Measurements from ENCODE around the gene SEC61G.
A peak's percentile ranks its signal among the peaks of the same experiment; 100 is the strongest.

Gene SEC61G

DNA sequence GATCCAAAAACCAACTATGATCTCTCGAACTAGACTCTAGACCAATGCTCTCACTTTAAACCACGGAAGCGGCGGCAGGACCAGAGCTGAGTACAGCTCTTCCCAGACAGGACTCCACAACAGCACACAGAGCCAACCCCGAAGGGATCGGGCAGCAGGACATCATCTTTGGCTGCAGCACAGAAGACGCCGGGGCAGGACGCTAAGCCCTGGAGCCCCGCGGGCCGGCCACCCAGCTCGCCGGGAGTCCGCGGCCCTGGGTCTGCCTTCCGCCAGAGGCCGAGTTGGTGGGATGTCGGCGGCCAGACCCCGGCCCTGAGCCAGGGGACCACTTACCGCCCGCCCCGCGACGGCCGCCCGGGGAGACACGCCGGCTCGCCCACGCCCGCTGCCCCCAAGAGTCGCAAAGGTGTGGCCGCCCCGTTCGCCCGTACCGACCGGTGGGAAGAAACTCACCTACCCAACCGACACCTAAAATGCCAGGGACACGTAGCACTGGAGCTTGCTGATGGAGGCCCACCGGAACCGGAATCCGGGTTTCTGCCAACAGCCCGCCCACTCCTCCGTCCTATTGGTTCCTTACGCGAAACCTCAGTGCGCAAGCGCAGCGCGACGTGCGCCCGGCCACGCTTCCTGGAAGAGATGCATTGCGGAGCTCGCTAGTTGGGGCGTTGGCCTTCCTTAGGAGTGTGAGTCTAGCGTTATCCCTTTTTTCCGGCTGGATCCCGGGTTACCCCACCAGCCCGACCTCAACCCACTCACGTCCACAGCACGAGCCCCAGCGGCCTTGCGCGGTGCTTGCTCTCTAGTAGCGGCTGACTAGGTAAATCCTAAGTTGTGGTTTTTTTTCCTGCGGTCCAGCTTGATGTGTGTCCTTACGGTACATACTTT is at the start of gene SEC61G:
Gene SEC61G (minus strand): TSS at position 510 of the 891 bp plus-strand sequence. CDS start 1,623 bp downstream, outside the sequence.
- peak; percentile 46 for DNase-seq

DNA sequence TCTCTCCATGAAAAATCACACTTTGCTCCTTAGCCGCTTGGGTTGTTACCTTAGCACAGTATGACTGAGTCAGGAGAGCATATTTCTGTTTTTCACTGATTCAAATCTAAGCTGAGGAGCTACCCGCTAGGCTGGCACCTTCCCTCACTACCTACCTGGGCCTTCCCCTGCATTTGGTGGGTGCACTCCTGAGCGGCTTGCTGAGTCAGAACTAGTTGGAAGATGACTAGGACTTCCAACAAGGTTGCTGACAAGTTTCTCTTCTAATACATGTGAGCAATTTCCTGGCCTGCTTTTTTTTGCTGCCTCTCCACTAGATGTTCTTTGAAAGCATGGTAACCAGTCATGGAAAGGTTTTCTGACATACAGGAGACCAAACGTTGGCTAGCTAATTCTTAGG is 43.8 kb upstream of the SEC61G start:
- no peak for DNase-seq

- no peak for DNase-seq
These were observed 43.1 kb upstream of the SEC61G start for GRCh38 chr7:54802114-54802513.

DNA sequence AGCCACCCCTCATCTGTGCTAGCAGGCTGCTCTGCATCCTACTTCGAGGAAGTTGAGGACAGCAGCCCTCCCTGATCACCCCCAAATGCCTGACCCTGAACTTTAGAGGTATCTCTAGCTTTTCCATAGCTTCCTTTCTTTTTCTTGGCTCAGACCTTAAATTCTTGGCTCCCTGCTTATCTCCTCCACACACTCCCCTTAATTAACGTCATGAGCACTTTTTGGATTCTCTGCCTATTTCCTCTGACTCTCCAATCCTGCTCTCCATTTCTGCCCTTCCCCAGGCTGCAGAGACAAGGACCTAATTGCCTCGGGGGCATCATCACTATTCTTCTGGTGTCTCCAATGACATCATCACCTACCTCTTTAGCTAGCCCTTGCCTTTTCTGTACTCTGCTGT is 40.8 kb upstream of the SEC61G start:
- DNase-seq, result no peak

DNA sequence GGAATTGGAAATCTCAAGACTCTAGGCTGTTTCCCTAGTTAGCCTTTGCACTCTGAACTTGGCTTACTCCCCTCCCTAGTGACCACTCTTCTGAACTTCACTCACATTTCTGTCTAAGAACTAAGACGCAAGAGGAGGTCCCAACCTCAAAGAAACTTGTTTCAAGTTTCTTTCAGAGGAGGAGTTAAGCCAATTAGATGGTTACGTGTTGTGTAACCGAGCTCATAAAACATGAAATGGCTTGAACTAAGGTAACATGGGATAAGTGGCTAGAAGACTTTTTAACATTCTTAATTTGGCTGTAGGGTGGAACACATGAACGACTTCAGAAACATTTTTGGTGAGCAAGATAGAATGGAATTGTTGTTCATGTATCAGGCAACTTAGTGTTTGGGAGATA is 39.5 kb upstream of the SEC61G start:
- DNase-seq, result no peak

DNA sequence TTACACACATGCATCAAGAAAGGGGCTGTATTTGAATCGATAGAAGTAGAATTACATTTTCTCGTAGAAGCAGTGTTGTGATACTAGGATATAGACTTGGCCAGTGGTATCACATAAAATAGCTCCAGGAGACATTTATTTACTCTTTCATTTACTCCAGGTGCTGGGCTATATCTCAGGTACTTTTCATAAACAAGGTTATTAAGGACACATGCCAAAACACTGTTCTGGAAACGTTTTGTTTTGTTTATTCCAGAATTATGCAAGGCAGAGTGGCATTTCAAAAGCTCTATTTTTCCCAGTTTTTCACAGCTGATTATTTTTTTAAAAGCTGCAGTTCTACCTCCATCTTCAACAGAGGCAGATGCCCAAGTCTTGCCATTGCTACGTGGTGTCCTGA is 37.8 kb upstream of the SEC61G start:
- DNase-seq, result no peak

DNA sequence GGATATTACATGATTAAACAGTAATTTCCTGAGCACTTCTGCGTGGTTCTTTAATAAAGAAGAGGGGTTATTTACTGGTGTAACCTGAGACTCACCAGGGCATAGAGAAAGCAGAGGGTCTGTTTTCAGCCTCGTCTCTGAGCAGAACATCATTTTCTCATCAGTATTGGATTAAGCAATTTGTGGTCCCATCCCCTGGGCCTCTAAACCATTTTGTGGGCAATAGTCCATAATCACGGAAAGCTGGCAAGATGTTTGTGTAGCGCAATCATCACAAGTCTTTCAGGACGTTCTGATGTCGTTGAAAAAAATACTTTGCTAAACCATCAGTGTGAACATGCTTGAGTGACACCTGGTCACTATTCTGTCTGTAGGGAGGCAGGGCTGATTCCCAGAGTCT is 37.1 kb upstream of the SEC61G start:
- no peak for DNase-seq

DNA sequence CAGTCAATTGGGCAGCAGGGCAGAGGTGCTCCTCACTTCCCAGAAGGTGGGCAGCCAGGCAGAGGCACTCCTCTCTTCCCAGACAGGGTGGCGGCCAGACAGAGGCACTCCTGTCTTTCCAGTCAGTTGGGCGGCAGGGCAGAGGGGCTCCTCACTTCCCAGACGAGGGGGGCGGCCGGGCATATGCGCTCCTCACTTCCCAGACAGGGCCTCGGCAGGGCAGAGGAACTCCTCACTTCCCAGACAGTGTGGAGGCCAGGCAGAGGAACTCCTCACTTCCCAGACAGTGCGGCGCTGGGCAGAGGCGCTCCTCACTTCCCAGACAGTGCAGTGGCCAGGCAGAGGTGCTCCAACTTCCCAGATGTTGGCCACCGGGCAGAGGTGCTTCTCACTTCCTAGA is 33.4 kb upstream of the SEC61G start:
- DNase-seq, result no peak

DNA sequence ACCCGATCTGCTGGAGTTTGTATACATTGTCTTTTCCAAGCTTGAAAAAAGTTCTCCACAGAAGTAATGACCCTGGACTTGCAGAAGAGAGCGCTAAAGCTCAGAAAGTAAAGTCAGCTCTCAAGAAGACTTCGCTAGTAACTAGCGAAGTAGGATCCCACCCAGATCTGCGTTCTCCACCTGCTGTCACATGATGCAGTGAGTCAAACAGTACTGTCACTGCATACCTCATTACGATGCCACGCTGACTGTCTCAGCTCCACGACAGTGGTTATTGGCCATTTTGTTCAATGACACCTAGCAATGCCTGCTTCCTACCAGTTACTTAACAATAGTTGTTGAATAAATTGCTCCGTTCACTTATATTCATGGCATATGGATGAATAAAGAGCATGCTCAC is 29.7 kb upstream of the SEC61G start:
- peak; percentile 60 for DNase-seq

DNA sequence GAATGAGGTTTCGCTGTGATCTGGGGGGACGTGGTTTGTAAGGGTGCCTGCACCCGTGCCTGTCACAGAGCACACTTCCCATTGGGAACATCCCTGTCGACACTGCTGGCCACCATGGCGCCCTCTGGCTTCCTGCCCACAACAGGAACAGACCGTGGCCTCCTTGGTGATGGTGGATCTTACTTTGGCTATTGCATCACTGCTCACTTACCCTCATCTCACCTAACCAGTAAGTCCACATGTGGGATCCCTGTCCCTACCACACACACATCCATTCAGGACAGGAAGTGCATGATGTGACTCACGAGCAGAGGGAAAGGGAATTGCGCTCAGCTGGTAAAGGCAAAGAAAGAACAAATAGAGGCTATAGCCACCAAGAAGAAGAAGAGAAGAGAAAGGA is 26.2 kb upstream of the SEC61G start:
- no peak for DNase-seq

DNA sequence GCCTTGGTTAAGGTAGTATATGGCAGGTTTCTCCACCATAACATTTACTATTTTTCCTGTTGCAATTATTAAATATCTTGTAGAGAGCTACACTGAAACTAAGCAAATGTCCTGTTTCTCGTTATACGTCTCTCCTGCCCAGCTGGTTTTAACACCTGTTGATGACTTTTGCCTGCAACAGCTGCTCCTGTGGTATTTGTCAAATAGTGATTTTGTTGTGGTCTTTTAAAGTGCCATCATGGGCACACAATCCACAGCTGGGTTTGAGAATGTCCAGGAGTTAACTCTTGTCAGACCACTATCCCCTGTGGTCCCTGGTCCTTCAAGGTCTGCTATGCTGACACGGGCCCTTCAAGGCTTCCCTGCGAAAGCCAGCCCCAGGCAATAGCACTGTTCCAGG is 24.9 kb upstream of the SEC61G start:
- no peak for DNase-seq

DNA sequence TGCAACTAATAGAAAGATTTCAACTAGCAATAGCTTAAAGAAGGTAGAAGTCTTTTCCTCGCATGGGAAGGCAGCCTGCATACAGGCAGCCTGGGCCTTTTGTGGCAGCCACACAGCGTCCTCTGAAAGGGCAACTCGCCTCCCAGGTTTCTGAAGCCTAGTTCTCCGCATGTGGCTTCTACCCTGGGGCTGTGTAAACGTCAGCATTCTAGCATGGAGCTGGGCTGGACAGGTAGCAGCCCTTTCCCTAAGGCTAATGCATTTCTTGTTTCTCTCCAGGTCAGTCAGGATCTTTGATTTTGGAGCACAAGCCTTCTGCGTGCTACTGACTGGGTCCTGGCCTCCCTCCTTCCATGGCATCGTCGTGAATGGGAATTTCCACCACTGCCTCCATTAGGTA is 23.8 kb upstream of the SEC61G start:
- no peak for DNase-seq

- DNase-seq, result no peak
These were observed 23.3 kb upstream of the SEC61G start for GRCh38 chr7:54782314-54782713.

- DNase-seq, result no peak
These were observed 22.3 kb upstream of the SEC61G start for GRCh38 chr7:54781134-54781920.

GRCh38 chr7:54780490-54780889 is 21.5 kb upstream of the SEC61G start:
- no peak for DNase-seq

GRCh38 chr7:54778696-54779540 is 19.9 kb upstream of the SEC61G start:
- no peak for DNase-seq

GRCh38 chr7:54778166-54778565 is 19.2 kb upstream of the SEC61G start:
- no peak for DNase-seq

GRCh38 chr7:54774785-54775740 is 16.1 kb upstream of the SEC61G start:
- no peak for DNase-seq

- DNase-seq, result peak; percentile 49
These were observed 14.7 kb upstream of the SEC61G start for GRCh38 chr7:54773472-54774399.

- DNase-seq, result no peak
These were observed 10.2 kb upstream of the SEC61G start for GRCh38 chr7:54769203-54769602.

- no peak for DNase-seq
These were observed 5.8 kb upstream of the SEC61G start for GRCh38 chr7:54764861-54765260.
